DND-41 (cell line): Measurements from ENCODE around the gene DYNC2I2.

Experiments
- ATAC-seq: fragments of 200-7000 bp; cut with Tn5 transposase; 3 replicates; pipeline ENCODE4 v1.9.1; 2021; ENCODE audit warnings: low read depth; ENCODE audit not compliant: insufficient read depth
- DNase-seq: peaks from one replicate; pipeline ENCODE4 v3.0.0-alpha.2; 2020
- H2AFZ ChIP-seq: 2 replicates; pipeline ENCODE4 v1.6.0; 2012; ENCODE audit warnings: low read depth, low read length
- H3K27ac ChIP-seq: 2 replicates; pipeline ENCODE4 v1.5.1; 2012; ENCODE audit warnings: low read length, inconsistent platforms
- H3K27me3 ChIP-seq: fragments of 200-600 bp; sonication (generic); 2 replicates; pipeline ENCODE4 v1.6.0; 2012; ENCODE audit warnings: low read length, mild to moderate bottlenecking, inconsistent platforms; ENCODE audit not compliant: insufficient read depth, poor library complexity
- H3K36me3 ChIP-seq: 2 replicates; pipeline ENCODE4 v1.5.1; 2012; ENCODE audit warnings: low read length, inconsistent platforms; ENCODE audit not compliant: insufficient read depth
- H3K4me1 ChIP-seq: 2 replicates; pipeline ENCODE4 v1.5.1; 2012; ENCODE audit warnings: mild to moderate bottlenecking, low read length; ENCODE audit not compliant: insufficient read depth
- H3K4me2 ChIP-seq: 2 replicates; pipeline ENCODE4 v1.6.0; 2012; ENCODE audit warnings: mild to moderate bottlenecking, moderate library complexity, low read length, inconsistent platforms; ENCODE audit not compliant: insufficient read depth
- H3K4me3 ChIP-seq, 2 experiments: fragments of 200-600 bp in 1 of 2; shearing (Covaris generic) in 1 of 2; 2 replicates each; pipeline ENCODE4 v1.5.1; 2012 to 2016; ENCODE audit warnings: inconsistent platforms in 2 of 2, low read length in 2 of 2, mild to moderate bottlenecking in 2 of 2, low read depth in 1 of 2, moderate library complexity in 1 of 2
- H3K79me2 ChIP-seq: 2 replicates; pipeline ENCODE4 v1.6.0; 2012; ENCODE audit warnings: low read length, inconsistent platforms; ENCODE audit not compliant: insufficient read depth
- H3K9ac ChIP-seq: 2 replicates; pipeline ENCODE4 v1.6.0; 2012; ENCODE audit warnings: low read depth, mild to moderate bottlenecking, inconsistent platforms, low read length, moderate library complexity
- H3K9me3 ChIP-seq: 2 replicates; pipeline ENCODE4 v1.5.1; 2012; ENCODE audit warnings: low read length, moderate library complexity, mild to moderate bottlenecking, inconsistent platforms; ENCODE audit not compliant: insufficient read depth, severe bottlenecking
- H4K20me1 ChIP-seq: 2 replicates; pipeline ENCODE4 v1.6.0; 2012; ENCODE audit warnings: low read length; ENCODE audit not compliant: insufficient read depth
- CTCF ChIP-seq: IDR thresholded peaks from 2 replicates; pipeline ENCODE4 v1.5.1; 2012; ENCODE audit warnings: borderline replicate concordance, low read length, moderate library complexity, mild to moderate bottlenecking; ENCODE audit not compliant: poor library complexity, severe bottlenecking; ENCODE audit errors: extremely low read depth
- EZH2 ChIP-seq: IDR thresholded peaks from 3 replicates; pipeline ENCODE4 v1.6.1; 2012; ENCODE audit warnings: borderline replicate concordance, low read depth, mild to moderate bottlenecking, moderate library complexity, low read length, inconsistent platforms; ENCODE audit not compliant: severe bottlenecking

The DYNC2I2 gene

GRCh38 chr9:128640603-128641002, 16.0 kb downstream of the DYNC2I2 start:
- DNase-seq (no peak), ATAC-seq (no peak)
- TF ChIP-seq CTCF, result no peak
- no peak for TF ChIP-seq EZH2
- no peak overlapping the region for H3K4me3 ChIP-seq
- peaks cover 54% of the 10 kb centered on the region for H3K36me3 ChIP-seq
- H3K9ac ChIP-seq, result no peak overlapping the region
- H3K27me3 ChIP-seq, result no peaks in the 10 kb centered on the region
- no peaks in the 10 kb centered on the region for H3K9me3 ChIP-seq
- H3K79me2 ChIP-seq, result peaks cover 25% of the 10 kb centered on the region
- H4K20me1 ChIP-seq, result peaks cover 9% of the 10 kb centered on the region
- no peak overlapping the region for H3K4me2 ChIP-seq
- no peaks in the 10 kb centered on the region for H3K4me1 ChIP-seq
- H3K27ac ChIP-seq, result no peak overlapping the region
- no peak overlapping the region for H2AFZ ChIP-seq

- peaks cover 67% of the 10 kb centered on the region for H3K36me3 ChIP-seq
- H3K4me2 ChIP-seq, result no peak overlapping the region
- H3K9ac ChIP-seq, result no peak overlapping the region
- peaks cover 9% of the 10 kb centered on the region for H4K20me1 ChIP-seq
- H3K9me3 ChIP-seq, result no peaks in the 10 kb centered on the region
- DNase-seq, result no peak
- peaks cover 17% of the 10 kb centered on the region for H3K79me2 ChIP-seq
- no peaks in the 10 kb centered on the region for H3K27me3 ChIP-seq
- no peak overlapping the region for H3K27ac ChIP-seq
- TF ChIP-seq EZH2 (no peak), CTCF (no peak)
- H3K4me3 ChIP-seq, result no peak overlapping the region
- no peak for ATAC-seq
- no peak overlapping the region for H2AFZ ChIP-seq
- no peaks in the 10 kb centered on the region for H3K4me1 ChIP-seq
Observed at GRCh38 chr9:128638580-128638979, 18.1 kb downstream of the DYNC2I2 start.

DNA sequence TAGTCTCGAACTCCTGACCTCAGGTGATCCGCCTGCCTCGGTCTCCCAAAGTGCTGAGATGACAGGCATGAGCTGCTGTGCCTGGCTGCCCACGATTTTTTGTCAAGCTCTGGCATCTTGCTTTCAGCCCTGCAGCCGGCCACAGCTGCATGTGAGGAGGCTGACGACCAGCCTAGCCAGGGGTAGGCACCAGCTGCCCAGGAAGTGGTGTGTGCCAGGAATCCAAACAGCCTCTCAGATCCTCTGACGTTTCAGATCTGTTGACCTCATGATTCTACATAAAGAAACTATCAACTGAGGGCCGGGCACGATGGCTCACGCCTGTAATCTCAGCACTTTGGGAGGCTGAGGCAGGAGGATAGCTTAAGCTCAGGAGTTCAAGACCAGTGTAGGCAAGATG, 19.0 kb downstream of the DYNC2I2 start:
- Histone ChIP-seq H3K9me3 (no peaks in the 10 kb centered on the region), H3K27ac (no peak overlapping the region), H4K20me1 (peaks cover 12% of the 10 kb centered on the region; the same call in 1 of the 2 replicates), H3K27me3 (no peaks in the 10 kb centered on the region), H3K9ac (no peak overlapping the region), H3K79me2 (peaks cover 10% of the 10 kb centered on the region), H3K4me1 (no peaks in the 10 kb centered on the region), H3K36me3 (peaks cover 75% of the 10 kb centered on the region), H2AFZ (no peak overlapping the region), H3K4me3 (no peak overlapping the region), H3K4me2 (no peak overlapping the region)
- TF ChIP-seq EZH2 (no peak), CTCF (no peak)
- DNase-seq, result no peak
- ATAC-seq, result no peak
